Measurements from ENCODE around the gene AGK. TPM values are rescaled to one million over a fixed set of nuclear protein-coding genes. Genes with fewer than 3 reads are reported as not detected.
"Not testable (repeated sequence)": the region's sequence is repeated elsewhere in the genome, so short reads cannot be mapped to it uniquely, and the experiment has no call there.

AGK gene
- total and polyA plus RNA-seq, 7 donors, result 5.8 to 15.4 (median 9.0) TPM

GRCh38 chr7:141549582-141549981 lies 1.6 kb upstream of the AGK start:
- no peak overlapping the region for H3K4me3 ChIP-seq
- intact Hi-C loops (cut with DNase I), result no loop called here
- ATAC-seq (no peak), DNase-seq (no peak)
- no peaks in the 10 kb centered on the region for H3K36me3 ChIP-seq (ENCODE audit: insufficient read depth in 1 of 2, low read depth in 1 of 2)
- 88 to 91% (median 90%) methylated on average over 2 of the region's 2 CpGs for WGBS, 3 donors
- H3K27me3 ChIP-seq (ENCODE audit: insufficient read depth in 3 of 3, low read length in 2 of 3), result no peaks in the 10 kb centered on the region
- no peaks in the 10 kb centered on the region for H3K9me3 ChIP-seq
- peaks cover 5% of the 10 kb centered on the region for H3K4me1 ChIP-seq
- no peak overlapping the region for H3K27ac ChIP-seq
- TF ChIP-seq CTCF (IDR thresholded peaks at IDR 0.05), result no peak

- intact Hi-C loops (cut with DNase I), result loop anchor here in 1 of 2 donors (5.0 kb wide), 1 partner anchor 97 kb away; no protein-coding TSS in a partner anchor
- Histone ChIP-seq H3K9me3 (no peaks in the 10 kb centered on the region), H3K36me3 (ENCODE audit: insufficient read depth in 1 of 2, low read depth in 1 of 2) (peaks cover 0 to 3% of the 10 kb centered on the region in 2 donors), H3K4me3 (peak overlapping the region; percentile 88), H3K4me1 (peaks cover 5% of the 10 kb centered on the region), H3K27me3 (ENCODE audit: insufficient read depth in 3 of 3, low read length in 2 of 3) (no peaks in the 10 kb centered on the region), H3K27ac (peak overlapping the region; percentile 76)
- 28 to 37% (median 30%) methylated on average over 18 of the region's 18 CpGs for WGBS, 3 donors
- ATAC-seq (peak in 3 of 4 donors; percentile 16 to 54 (median 28)), DNase-seq (no peak)
- TF ChIP-seq CTCF (IDR thresholded peaks at IDR 0.05), result no peak
Measured at GRCh38 chr7:141550386-141551093, 670 bp upstream of the AGK start.

GRCh38 chr7:141551782-141552181 lies 572 bp downstream of the AGK start:
- Histone ChIP-seq H3K36me3 (ENCODE audit: insufficient read depth in 1 of 2, low read depth in 1 of 2) (peaks cover 0 to 15% of the 10 kb centered on the region in 2 donors), H3K4me3 (peak overlapping the region; percentile 88), H3K9me3 (no peaks in the 10 kb centered on the region), H3K27me3 (ENCODE audit: insufficient read depth in 3 of 3, low read length in 2 of 3) (no peaks in the 10 kb centered on the region), H3K27ac (peak overlapping the region; percentile 76), H3K4me1 (peaks cover 5% of the 10 kb centered on the region)
- TF ChIP-seq CTCF (IDR thresholded peaks at IDR 0.05), result no peak
- 9 to 22% (median 12%) methylated on average over 4 of the region's 4 CpGs for WGBS, 3 donors
- intact Hi-C loops (cut with DNase I), result loop anchor here in 1 of 2 donors (5.0 kb wide), 1 partner anchor 96 kb away; no protein-coding TSS in a partner anchor
- no peak for ATAC-seq
- DNase-seq, result no peak

GRCh38 chr7:141557360-141557759 lies 6.2 kb downstream of the AGK start:
- intact Hi-C loops (cut with DNase I), result no loop called here
- Histone ChIP-seq H3K4me3 (no peak overlapping the region), H3K27ac (peak overlapping the region; percentile 68), H3K9me3 (peaks cover 11% of the 10 kb centered on the region), H3K36me3 (ENCODE audit: insufficient read depth in 1 of 2, low read depth in 1 of 2) (peaks cover 0 to 24% of the 10 kb centered on the region in 2 donors), H3K4me1 (peaks cover 9% of the 10 kb centered on the region), H3K27me3 (ENCODE audit: insufficient read depth in 3 of 3, low read length in 2 of 3) (no peaks in the 10 kb centered on the region)
- no peak for ATAC-seq
- no peak for TF ChIP-seq CTCF (IDR thresholded peaks at IDR 0.05)
- DNase-seq, result no peak
- WGBS, 3 donors, result 87 to 89% (median 87%) methylated on average over 3 of the region's 3 CpGs

- peak overlapping the region; percentile 68 for H3K27ac ChIP-seq
- WGBS, 3 donors, result 71 to 85% (median 78%) methylated on average over 11 of the region's 11 CpGs
- DNase-seq; H3K27me3 ChIP-seq (ENCODE audit: insufficient read depth in 3 of 3, low read length in 2 of 3); H3K4me1 ChIP-seq; H3K4me3 ChIP-seq; intact Hi-C loops (cut with DNase I): not testable (repeated sequence)
- peaks cover 0 to 24% of the 10 kb centered on the region in 2 donors for H3K36me3 ChIP-seq (ENCODE audit: insufficient read depth in 1 of 2, low read depth in 1 of 2)
- H3K9me3 ChIP-seq, result peaks cover 11% of the 10 kb centered on the region
- peak in 1 of 4 donors; percentile 34 for ATAC-seq
Measured at GRCh38 chr7:141557831-141558531, 6.8 kb downstream of the AGK start.

Measured in psoas muscle (tissue), 8 donors.